ENCODE data around the gene PSAT1.
A peak's percentile ranks its signal among the peaks of the same experiment; 100 is the strongest.

PSAT1 gene

DNA sequence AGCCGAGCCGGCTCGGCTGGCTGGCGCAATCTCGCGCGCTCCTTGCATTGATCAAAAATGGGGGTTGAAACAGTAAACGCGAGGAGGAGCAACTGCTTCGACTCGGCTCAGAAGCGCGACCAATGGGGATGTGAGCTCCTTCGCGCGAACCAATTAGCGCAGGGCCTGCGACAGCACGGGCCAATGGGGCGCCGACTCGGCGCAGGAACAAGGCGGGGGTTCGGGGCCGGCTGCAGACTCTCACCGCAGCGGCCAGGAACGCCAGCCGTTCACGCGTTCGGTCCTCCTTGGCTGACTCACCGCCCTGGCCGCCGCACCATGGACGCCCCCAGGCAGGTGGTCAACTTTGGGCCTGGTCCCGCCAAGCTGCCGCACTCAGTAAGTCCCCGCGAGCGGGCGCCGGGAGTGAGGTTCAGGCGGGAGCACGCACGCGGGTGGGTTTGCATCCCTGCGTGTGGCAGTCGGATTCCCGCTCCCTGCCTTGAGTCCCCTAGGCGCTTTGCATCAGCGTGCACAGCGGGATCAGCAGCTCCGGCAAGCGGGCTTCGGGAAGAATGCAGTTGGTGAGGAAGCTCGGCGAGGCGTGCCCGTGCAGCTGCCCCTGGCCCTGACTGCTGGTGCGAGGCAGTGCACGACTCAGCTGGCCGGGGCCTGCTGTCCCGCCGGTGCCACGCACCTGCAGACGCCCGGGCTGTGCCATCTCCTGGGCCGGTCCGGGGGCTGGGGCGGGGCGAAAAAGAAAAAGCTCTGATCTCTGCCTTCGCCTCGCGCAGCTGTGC lies at the start of gene PSAT1:
Gene PSAT1, plus strand, starts transcription at position 233 of the 779 bp plus-strand sequence. Its CDS starts 86 bp downstream, at position 319.
- Mint-ChIP-seq H3K27me3 (no peaks in the 10 kb centered on the region), H3K9me3 (no peaks in the 10 kb centered on the region)

DNA sequence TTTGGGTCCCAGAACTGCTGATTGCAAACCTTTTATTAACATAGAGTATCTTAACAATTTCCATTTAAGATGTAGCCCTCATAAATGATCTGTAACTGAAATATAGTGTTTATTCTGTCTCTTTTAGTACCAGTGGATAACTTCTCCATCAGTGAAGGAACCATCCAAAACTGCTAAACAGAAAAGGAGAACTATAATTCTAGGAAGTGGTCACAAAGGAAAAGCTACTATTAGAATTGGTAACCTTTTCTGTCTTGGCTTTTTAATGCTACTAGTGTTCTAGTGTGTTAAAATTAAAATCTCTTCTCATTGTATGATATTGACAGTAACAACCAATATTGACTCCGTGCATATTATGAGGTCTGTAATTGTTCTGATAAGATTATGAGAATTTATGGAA lies 48.3 kb upstream of the PSAT1 start:
- ATAC-seq (replicated peaks; ENCODE audit: extremely low read depth, poor library complexity, severe bottlenecking) (no peak), DNase-seq (ENCODE audit: low spot score in 2 of 2) (no peak)
- Mint-ChIP-seq H3K27me3 (no peaks in the 10 kb centered on the region), H3K9me3 (no peaks in the 10 kb centered on the region), H3K27ac (ENCODE audit: low read depth) (no peak overlapping the region), H3K4me3 (no peak overlapping the region), H3K4me1 (peaks cover 8% of the 10 kb centered on the region), H3K36me3 (ENCODE audit: insufficient read depth) (peaks cover 32% of the 10 kb centered on the region)

More for the DNA sequence above, at the start of gene PSAT1:
- peaks cover 6% of the 10 kb centered on the region for H3K36me3 Mint-ChIP-seq (ENCODE audit: insufficient read depth)
- DNase-seq (ENCODE audit: low spot score in 2 of 2) (peak; percentile 70 to 73), ATAC-seq (replicated peaks; ENCODE audit: extremely low read depth, poor library complexity, severe bottlenecking) (peak; percentile 97)
- H3K4me3 Mint-ChIP-seq: peak within 1 kb of the TSS; percentile 88
- H3K27ac Mint-ChIP-seq (ENCODE audit: low read depth): peak within 1 kb of the TSS; percentile 62
- peaks cover 25% of the 10 kb centered on the region for H3K4me1 Mint-ChIP-seq

- H3K27me3 Mint-ChIP-seq: no peaks in the 10 kb centered on the region
- H3K4me1 Mint-ChIP-seq: peaks cover 8% of the 10 kb centered on the region
- peaks cover 33% of the 10 kb centered on the region for H3K36me3 Mint-ChIP-seq (ENCODE audit: insufficient read depth)
- ATAC-seq (replicated peaks; ENCODE audit: extremely low read depth, poor library complexity, severe bottlenecking) (no peak), DNase-seq (ENCODE audit: low spot score in 2 of 2) (no peak)
- no peaks in the 10 kb centered on the region for H3K9me3 Mint-ChIP-seq
- H3K27ac Mint-ChIP-seq (ENCODE audit: low read depth): no peak overlapping the region
- H3K4me3 Mint-ChIP-seq: no peak overlapping the region
Observed at GRCh38 chr9:78249542-78249941, 47.4 kb upstream of the PSAT1 start.

DNA sequence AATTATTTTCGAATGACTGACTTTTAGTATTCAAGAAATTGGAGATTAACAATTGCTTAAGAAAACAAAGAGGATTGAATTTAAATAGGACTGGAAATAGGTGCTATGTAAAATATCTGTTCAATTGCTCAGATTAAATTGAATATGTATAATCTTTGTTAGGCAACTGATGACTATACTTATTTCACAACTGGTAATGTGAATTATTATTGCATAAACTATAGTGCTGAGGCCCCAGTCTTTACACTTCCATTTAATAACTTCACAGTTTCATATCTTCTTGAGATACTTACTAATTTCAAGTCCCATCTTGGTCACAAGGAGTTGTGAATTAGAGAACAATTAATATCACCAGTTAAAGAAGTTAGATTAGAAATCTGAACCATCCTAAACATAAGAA lies 44.3 kb upstream of the PSAT1 start:
- no peak for ATAC-seq (replicated peaks; ENCODE audit: extremely low read depth, poor library complexity, severe bottlenecking)
- H3K36me3 Mint-ChIP-seq (ENCODE audit: insufficient read depth): peaks cover 27% of the 10 kb centered on the region

GRCh38 chr9:78253285-78253684 lies 43.6 kb upstream of the PSAT1 start:
- Mint-ChIP-seq H3K4me3 (no peak overlapping the region), H3K36me3 (ENCODE audit: insufficient read depth) (peaks cover 25% of the 10 kb centered on the region), H3K27me3 (no peaks in the 10 kb centered on the region), H3K4me1 (peaks cover 8% of the 10 kb centered on the region), H3K27ac (ENCODE audit: low read depth) (no peak overlapping the region), H3K9me3 (no peaks in the 10 kb centered on the region)
- DNase-seq (ENCODE audit: low spot score in 2 of 2) (no peak), ATAC-seq (replicated peaks; ENCODE audit: extremely low read depth, poor library complexity, severe bottlenecking) (no peak)

More for the DNA sequence above, 44.3 kb upstream of the PSAT1 start:
- H3K27ac Mint-ChIP-seq (ENCODE audit: low read depth): no peak overlapping the region
- H3K9me3 Mint-ChIP-seq: no peaks in the 10 kb centered on the region
- no peaks in the 10 kb centered on the region for H3K27me3 Mint-ChIP-seq
- no peak overlapping the region for H3K4me3 Mint-ChIP-seq
- peaks cover 8% of the 10 kb centered on the region for H3K4me1 Mint-ChIP-seq
- no peak for DNase-seq (ENCODE audit: low spot score in 2 of 2)

GRCh38 chr9:78261403-78262001 lies 35.4 kb upstream of the PSAT1 start:
- Mint-ChIP-seq H3K4me3 (no peak overlapping the region), H3K27ac (ENCODE audit: low read depth) (no peak overlapping the region), H3K9me3 (no peaks in the 10 kb centered on the region), H3K4me1 (no peaks in the 10 kb centered on the region), H3K36me3 (ENCODE audit: insufficient read depth) (peaks cover 20% of the 10 kb centered on the region), H3K27me3 (no peaks in the 10 kb centered on the region)
- ATAC-seq (replicated peaks; ENCODE audit: extremely low read depth, poor library complexity, severe bottlenecking): no peak
- DNase-seq (ENCODE audit: low spot score in 2 of 2): no peak

- DNase-seq (ENCODE audit: low spot score in 2 of 2) (no peak), ATAC-seq (replicated peaks; ENCODE audit: extremely low read depth, poor library complexity, severe bottlenecking) (no peak)
- Mint-ChIP-seq H3K36me3 (ENCODE audit: insufficient read depth) (peaks cover 26% of the 10 kb centered on the region), H3K4me3 (no peak overlapping the region), H3K27me3 (no peaks in the 10 kb centered on the region), H3K9me3 (no peaks in the 10 kb centered on the region), H3K4me1 (no peaks in the 10 kb centered on the region), H3K27ac (ENCODE audit: low read depth) (no peak overlapping the region)
Observed at GRCh38 chr9:78262655-78263054, 34.3 kb upstream of the PSAT1 start.

DNA sequence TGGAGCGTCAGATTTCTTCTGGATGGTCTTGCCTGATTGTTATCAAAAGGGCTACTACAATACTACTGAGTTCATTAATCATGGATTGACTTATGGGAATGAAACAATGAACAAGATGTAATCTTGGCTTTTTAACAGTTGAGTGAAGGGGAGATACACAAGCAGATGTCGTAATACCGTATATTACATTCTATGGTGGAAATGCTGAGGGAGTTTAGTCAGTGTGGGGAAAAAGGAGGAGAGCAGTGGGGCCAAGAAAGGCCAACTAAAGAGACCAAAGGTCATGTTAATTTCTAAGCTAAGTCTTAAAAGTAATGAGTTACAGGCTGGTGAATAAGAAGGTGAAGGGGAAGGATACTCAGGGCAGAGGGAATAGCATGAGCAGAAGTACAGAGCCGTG lies 29.0 kb upstream of the PSAT1 start:
- H3K27me3 Mint-ChIP-seq: no peaks in the 10 kb centered on the region
- H3K9me3 Mint-ChIP-seq: no peaks in the 10 kb centered on the region
- H3K27ac Mint-ChIP-seq (ENCODE audit: low read depth): no peak overlapping the region
- H3K4me1 Mint-ChIP-seq: no peaks in the 10 kb centered on the region
- H3K4me3 Mint-ChIP-seq: no peak overlapping the region
- no peak for ATAC-seq (replicated peaks; ENCODE audit: extremely low read depth, poor library complexity, severe bottlenecking)
- no peak for DNase-seq (ENCODE audit: low spot score in 2 of 2)
- peaks cover 45% of the 10 kb centered on the region for H3K36me3 Mint-ChIP-seq (ENCODE audit: insufficient read depth)

GRCh38 chr9:78269784-78270183 lies 27.1 kb upstream of the PSAT1 start:
- no peaks in the 10 kb centered on the region for H3K27me3 Mint-ChIP-seq
- H3K36me3 Mint-ChIP-seq (ENCODE audit: insufficient read depth): peaks cover 45% of the 10 kb centered on the region
- ATAC-seq (replicated peaks; ENCODE audit: extremely low read depth, poor library complexity, severe bottlenecking): no peak

DNA sequence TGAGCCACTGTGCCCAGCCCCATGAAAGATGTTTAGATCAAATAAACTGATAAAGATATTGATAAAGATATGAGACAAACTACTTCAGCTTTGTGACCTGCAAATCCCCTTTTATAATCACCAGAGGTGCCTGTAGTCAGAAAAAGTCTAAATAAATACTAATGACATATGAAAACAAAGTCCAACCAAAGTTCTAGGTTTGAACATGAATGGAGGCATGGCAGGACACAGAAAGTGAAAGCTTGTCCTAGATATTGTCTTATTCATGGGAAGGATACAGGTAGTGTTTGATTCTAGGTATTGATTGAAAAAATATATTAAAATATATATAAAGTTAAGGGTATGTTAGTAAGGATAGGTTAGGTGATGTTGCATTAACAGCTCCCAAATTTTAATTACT lies 24.6 kb upstream of the PSAT1 start:
- H3K4me3 Mint-ChIP-seq: no peak overlapping the region
- ATAC-seq (replicated peaks; ENCODE audit: extremely low read depth, poor library complexity, severe bottlenecking): no peak

More at GRCh38 chr9:78269784-78270183, 27.1 kb upstream of the PSAT1 start:
- H3K4me1 Mint-ChIP-seq: no peaks in the 10 kb centered on the region
- no peak overlapping the region for H3K4me3 Mint-ChIP-seq
- H3K9me3 Mint-ChIP-seq: no peaks in the 10 kb centered on the region
- DNase-seq (ENCODE audit: low spot score in 2 of 2): no peak
- H3K27ac Mint-ChIP-seq (ENCODE audit: low read depth): no peak overlapping the region

DNA sequence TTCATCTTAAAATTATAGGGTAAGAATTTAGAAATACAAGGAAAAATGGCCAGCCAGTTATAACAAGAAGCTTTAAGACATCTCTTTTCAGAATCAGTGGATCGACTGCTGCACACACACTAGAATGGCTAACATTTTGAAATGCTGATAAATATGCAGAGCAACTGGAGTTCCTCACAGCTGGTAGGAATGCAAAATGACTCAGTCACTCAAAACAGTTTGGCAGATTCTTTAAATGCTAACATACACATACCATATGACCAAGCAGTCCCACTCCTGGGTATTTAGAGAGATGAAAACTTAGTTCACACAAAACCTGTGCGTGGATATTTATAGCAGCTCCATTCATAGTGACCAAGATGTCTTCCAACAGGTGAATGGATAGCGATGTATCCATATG lies 23.2 kb upstream of the PSAT1 start:
- ATAC-seq (replicated peaks; ENCODE audit: extremely low read depth, poor library complexity, severe bottlenecking): no peak
- no peaks in the 10 kb centered on the region for H3K9me3 Mint-ChIP-seq
- H3K27me3 Mint-ChIP-seq: no peaks in the 10 kb centered on the region

More for the DNA sequence above, 24.6 kb upstream of the PSAT1 start:
- Mint-ChIP-seq H3K9me3 (no peaks in the 10 kb centered on the region), H3K36me3 (ENCODE audit: insufficient read depth) (peaks cover 31% of the 10 kb centered on the region), H3K27ac (ENCODE audit: low read depth) (no peak overlapping the region), H3K27me3 (no peaks in the 10 kb centered on the region), H3K4me1 (no peaks in the 10 kb centered on the region)
- DNase-seq (ENCODE audit: low spot score in 2 of 2): no peak

GRCh38 chr9:78278177-78278777 lies 18.6 kb upstream of the PSAT1 start:
- Mint-ChIP-seq H3K4me1 (no peaks in the 10 kb centered on the region), H3K36me3 (ENCODE audit: insufficient read depth) (no peaks in the 10 kb centered on the region), H3K4me3 (no peak overlapping the region), H3K9me3 (no peaks in the 10 kb centered on the region), H3K27me3 (no peaks in the 10 kb centered on the region), H3K27ac (ENCODE audit: low read depth) (no peak overlapping the region)
- no peak for DNase-seq (ENCODE audit: low spot score in 2 of 2)
- ATAC-seq (replicated peaks; ENCODE audit: extremely low read depth, poor library complexity, severe bottlenecking): no peak

More for the DNA sequence above, 23.2 kb upstream of the PSAT1 start:
- DNase-seq (ENCODE audit: low spot score in 2 of 2): no peak
- Mint-ChIP-seq H3K27ac (ENCODE audit: low read depth) (no peak overlapping the region), H3K4me3 (no peak overlapping the region), H3K4me1 (no peaks in the 10 kb centered on the region), H3K36me3 (ENCODE audit: insufficient read depth) (peaks cover 21% of the 10 kb centered on the region)

GRCh38 chr9:78278801-78279200 lies 18.1 kb upstream of the PSAT1 start:
- no peaks in the 10 kb centered on the region for H3K4me1 Mint-ChIP-seq
- H3K27ac Mint-ChIP-seq (ENCODE audit: low read depth): no peak overlapping the region
- no peaks in the 10 kb centered on the region for H3K36me3 Mint-ChIP-seq (ENCODE audit: insufficient read depth)
- DNase-seq (ENCODE audit: low spot score in 2 of 2) (no peak), ATAC-seq (replicated peaks; ENCODE audit: extremely low read depth, poor library complexity, severe bottlenecking) (no peak)
- no peaks in the 10 kb centered on the region for H3K9me3 Mint-ChIP-seq
- no peaks in the 10 kb centered on the region for H3K27me3 Mint-ChIP-seq
- no peak overlapping the region for H3K4me3 Mint-ChIP-seq

Data from central memory CD8-positive, alpha-beta T cell (primary cell).